ENCODE data around the gene REXO5.
"Not testable (repeated sequence)": the region's sequence is repeated elsewhere in the genome, so short reads cannot be mapped to it uniquely, and the experiment has no call there.

REXO5 gene, protein sequence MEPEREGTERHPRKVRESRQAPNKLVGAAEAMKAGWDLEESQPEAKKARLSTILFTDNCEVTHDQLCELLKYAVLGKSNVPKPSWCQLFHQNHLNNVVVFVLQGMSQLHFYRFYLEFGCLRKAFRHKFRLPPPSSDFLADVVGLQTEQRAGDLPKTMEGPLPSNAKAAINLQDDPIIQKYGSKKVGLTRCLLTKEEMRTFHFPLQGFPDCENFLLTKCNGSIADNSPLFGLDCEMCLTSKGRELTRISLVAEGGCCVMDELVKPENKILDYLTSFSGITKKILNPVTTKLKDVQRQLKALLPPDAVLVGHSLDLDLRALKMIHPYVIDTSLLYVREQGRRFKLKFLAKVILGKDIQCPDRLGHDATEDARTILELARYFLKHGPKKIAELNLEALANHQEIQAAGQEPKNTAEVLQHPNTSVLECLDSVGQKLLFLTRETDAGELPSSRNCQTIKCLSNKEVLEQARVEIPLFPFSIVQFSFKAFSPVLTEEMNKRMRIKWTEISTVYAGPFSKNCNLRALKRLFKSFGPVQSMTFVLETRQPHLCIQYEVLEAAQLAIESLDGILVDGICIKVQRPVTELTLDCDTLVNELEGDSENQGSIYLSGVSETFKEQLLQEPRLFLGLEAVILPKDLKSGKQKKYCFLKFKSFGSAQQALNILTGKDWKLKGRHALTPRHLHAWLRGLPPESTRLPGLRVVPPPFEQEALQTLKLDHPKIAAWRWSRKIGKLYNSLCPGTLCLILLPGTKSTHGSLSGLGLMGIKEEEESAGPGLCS

DNA sequence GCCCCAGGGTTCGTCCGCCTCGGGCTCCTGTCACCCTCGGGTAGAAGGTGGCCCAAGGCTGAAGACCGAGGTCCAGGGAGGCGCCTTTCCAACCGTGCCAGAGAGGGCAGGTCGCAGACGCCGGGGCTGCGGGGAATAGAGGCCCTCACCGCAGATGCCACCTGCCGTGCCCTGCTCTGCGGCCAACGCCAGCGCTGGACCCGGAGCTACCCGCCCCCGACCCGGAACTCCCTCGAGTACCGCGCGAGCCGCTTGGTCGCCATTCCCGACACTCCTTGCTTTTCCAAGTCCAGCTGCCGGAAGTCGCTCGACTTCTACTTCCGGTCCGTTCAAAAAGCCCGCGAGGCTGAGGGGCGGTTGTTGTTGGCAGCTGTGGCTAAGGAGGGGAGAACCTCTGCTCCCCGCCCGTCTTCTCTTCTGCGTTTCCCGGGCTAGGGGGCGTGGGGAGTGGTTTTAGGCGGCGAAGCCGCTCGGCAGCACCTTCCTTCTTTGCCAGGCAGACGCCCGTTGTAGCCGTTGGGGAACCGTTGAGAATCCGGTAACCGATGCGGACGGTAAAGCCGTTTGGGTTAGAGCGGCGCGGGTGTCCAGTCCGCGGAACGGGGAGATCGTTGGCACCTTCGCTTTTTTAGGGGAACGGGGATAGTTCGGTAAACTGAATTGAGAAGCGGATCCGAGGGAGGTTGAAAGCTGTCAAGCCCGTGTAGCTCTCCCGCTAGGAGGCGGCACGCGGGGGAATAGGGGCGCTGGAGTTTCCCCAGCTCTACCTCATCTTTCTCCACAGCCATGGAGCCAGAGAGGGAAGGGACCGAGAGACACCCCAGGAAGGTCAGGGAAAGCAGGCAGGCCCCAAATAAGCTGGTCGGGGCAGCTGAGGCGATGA is at the start of gene REXO5, which contains the start of gene ERI2:
REXO5 (plus strand) TSS at position 360 of the 883 bp plus-strand sequence; CDS start at position 787, 427 bp downstream.
ERI2 (minus strand) TSS at position 305 of the 883 bp plus-strand sequence; CDS start at position 263, 42 bp downstream.
- peak; percentile 96 for DNase-seq

- no peak for DNase-seq
Observed at GRCh38 chr16:20760346-20760745, 46.0 kb upstream of the REXO5 start.

DNA sequence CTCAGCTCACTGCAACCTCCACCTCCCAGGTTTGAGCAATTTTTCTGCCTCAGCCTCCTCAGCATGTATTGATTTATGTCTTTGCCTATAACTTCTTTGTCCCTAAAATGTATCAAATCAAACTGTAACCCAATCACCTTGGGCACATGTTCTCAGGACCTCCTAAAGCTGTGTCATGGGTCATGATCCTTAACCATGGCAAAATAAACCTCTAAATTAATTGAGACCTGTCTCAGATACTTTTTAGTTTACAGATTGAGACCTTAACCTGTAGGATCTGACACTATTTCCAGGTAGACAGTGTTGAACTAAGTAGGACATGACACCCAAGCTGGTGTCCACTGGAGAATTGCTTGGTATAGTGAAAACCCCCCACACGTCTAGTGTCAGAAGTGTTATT is 45.2 kb upstream of the REXO5 start:
- no peak for DNase-seq

DNA sequence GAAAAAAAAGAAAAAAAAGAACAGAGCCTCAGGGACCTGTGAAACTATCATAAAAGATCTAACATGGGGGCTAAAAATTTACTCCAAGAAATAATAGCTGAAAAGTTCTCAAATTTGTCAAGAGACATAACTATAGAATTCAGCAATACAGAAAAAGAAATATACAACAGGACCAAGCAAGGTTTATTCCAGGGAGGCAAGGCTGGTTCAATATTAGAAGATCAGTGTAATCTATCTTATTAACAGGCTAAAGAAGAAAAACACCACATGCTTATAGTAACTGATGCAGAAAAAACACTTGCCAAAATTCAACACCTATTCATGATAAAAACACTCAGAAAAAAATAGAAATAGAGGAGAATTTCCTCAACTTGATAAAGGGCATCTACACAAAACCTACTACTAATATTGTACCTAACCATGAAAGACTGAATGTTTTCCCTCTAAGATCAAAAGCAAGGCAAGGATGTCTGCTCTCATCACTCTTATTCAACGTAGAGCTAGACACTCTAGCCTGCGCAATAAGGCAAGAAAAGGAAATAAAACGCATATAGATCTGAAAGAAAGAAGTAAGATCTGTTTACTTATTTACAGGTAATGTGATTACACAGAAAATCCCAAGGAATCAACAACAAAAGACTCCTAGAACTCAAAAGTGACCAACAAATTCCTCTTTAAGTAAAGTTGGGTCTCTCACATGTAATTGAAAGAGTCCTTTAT is 43.8 kb upstream of the REXO5 start:
- no peak for DNase-seq

DNA sequence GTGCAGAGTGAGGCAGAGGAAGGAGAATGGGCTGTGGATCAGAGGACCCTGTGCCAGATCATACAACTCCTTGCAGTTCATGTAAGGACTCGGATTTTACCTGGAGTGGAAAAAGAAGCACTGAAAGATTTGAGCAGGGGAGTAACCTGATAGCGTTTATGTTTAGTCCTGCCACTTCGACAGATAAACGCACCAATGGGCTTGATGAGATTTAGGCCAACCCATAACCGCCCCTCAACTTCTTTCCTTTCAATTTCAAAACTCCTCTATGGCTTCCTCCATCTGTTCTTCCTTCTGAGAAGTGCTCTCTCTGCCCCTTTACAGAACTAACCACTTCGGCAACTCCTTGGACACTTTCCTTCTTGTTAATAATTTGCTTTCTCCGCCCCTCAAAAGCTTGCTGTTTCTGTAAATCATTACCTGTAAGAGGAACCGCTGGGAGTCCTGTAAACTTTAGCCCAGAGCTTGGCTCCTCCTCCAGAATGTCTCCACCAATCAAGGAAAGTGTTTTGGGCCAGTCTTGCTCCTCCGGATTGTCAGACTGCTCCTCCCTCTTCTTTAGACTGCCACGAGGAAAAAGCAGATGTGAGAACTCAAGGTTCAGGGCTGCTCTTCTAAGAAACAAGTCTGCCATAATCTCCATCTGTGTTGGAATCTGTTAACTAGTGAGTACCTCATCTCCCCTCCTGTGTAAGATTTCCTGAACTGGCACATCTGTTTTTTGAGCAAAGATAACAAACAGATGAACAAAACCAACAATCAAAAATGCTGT is 42.7 kb upstream of the REXO5 start, which contains the start of gene ACSM3:
ACSM3 (plus strand) TSS at position 554 of the 772 bp plus-strand sequence. CDS start 6,021 bp downstream, outside the sequence.
- peak; percentile 78 for DNase-seq

DNA sequence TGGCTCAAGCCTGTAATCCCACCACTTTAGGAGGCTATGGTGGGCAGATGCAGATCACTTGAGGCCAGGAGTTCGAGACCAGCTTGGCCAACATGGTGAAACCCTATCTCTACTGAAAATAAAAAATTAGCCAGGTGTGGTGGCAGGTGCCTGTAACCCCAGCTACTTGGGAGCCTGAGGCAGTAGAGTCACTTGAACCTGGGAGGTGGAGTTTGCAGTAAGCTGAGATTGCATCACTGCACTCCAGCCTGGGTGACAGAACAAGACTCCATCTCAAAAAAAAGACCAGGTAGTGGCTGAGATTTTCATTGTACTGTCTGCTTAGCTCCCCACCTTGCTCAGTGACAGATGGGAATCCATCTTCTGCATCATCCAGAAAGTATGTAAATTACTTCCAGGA is 41.9 kb upstream of the REXO5 start:
- DNase-seq, result not testable (repeated sequence)

- no peak for DNase-seq
Observed at GRCh38 chr16:20765732-20766131, 40.6 kb upstream of the REXO5 start.

GRCh38 chr16:20766294-20766693 is 40.0 kb upstream of the REXO5 start:
- DNase-seq, result no peak

GRCh38 chr16:20767577-20767976 is 38.8 kb upstream of the REXO5 start:
- DNase-seq, result no peak

DNA sequence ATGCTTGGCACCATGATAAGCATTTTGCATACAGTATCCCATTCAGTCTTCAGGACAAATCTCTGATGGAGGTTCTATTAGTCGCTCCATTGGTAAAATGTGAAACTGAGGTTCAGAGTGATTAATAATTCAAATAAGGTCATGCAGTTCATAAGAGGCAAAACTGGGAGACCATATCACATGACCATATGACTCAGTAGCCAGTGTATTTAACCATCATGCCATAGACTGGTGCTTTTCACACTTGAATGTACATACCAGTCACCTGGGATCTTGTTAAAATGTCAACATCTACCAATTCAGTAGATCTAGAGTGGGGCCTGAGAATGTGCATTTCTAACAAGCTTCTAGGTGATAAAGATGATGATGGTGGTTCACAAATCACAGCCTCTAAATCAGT is 38.2 kb upstream of the REXO5 start:
- no peak for DNase-seq

DNA sequence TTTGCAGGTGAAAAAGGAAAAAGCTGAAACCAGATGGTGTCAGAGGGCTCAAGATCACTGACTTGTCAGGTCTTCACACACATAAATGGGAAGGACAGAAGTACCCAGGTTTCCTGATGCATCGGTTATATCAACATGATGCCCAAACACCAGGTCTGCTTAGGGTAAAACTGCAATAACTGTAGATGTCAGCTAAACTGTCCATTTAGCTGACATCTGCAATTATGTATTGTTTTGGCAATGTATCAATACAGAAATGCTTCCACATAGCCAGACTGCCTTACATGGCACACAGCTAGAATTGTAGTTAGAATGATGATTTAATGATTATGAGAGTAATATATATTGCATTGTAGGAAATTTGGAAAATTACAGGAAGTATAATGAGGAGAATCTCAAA is 37.5 kb upstream of the REXO5 start:
- DNase-seq, result no peak

GRCh38 chr16:20773679-20774078 is 32.6 kb upstream of the REXO5 start:
- no peak for DNase-seq

DNA sequence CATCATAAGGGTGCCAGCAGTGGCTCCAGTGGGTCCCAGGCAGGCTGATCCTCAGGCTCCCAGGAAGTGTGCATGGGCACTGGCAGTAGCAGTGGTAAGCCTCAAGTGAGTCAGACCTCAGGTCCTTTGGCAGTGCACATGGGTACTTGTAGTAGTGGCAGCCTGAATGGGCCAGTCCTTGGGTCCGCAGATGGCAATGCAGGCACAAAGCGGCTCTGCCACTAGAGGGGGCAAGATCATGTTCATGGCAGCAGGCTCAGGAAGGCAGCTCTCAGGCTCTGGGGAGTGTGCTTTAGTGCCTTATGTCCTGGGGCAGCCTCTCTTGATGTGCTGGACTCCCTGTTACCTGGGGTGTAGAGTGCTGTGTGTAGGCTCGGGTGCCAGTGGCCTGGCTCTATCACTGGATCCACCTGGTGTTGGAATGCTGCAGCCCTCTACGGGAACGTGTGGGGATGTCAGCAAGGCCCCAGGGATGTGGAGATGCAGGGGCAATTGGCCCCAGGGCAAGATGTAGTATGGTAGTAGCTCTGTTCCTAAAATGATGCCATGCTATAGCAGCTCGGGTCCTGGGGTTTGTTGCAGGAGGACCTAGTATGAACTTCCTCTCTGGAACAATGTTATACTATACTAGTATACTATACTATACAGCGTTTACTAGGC is 31.5 kb upstream of the REXO5 start:
- peak; percentile 76 for DNase-seq

DNA sequence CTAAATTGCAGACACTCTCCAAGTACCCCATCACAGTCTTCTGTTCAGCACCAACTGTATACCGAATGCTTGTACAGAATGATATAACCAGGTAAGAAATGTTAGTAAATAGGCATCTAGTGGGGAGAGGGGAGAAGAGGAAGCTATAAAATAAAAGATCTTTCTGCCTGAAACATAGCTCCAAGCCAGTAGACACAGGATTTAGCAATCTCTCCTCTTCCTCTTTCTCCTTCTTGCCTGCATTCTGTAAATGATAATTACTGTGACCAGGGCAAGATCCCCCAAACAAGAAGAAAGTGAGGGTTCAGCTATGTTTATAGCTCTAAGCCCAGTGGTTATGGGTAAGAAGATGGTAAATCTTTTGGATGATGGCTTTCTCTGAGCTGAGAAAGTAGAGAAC is 24.6 kb upstream of the REXO5 start:
- no peak for DNase-seq

GRCh38 chr16:20782470-20782869 is 23.9 kb upstream of the REXO5 start:
- DNase-seq, result no peak

DNA sequence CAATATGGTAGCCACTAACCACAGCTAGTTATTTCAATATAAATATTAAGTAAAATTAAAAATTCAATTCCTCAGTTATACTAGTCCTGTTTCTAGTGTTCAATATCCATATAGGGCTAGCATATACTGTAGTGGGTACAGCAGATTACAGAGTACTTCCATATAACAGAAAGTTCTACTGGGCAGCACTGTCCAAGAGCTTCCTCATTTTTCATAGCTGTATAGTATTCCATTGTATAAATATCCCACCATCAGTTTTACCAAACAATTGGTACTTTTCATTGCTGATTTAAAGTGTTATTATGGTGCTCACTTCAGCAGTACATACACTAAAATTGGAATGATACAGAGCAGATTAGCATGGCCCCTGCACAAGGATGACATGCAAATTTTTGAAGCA is 22.1 kb upstream of the REXO5 start:
- no peak for DNase-seq

DNA sequence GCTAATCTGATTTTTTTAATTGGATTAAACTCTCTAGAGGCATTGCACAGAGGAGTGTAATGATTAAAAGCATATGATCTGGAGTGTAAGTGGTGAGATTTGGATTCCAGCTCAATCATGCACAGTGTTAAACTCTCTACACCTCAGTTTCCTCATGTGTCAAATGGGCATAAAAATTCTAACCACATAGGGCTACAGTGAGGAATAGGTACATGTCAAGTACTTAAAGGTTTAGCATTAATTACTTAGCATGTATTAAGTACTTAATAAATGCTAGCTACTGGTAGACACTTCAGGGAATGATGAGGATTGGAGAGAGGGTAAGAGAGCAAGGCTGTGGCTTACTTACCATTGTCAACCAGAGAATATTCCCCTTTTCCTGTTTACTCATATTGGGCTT is 17.2 kb upstream of the REXO5 start:
- DNase-seq, result no peak

- peak; percentile 5 for DNase-seq
Observed at GRCh38 chr16:20791923-20792612, 14.3 kb upstream of the REXO5 start.

DNA sequence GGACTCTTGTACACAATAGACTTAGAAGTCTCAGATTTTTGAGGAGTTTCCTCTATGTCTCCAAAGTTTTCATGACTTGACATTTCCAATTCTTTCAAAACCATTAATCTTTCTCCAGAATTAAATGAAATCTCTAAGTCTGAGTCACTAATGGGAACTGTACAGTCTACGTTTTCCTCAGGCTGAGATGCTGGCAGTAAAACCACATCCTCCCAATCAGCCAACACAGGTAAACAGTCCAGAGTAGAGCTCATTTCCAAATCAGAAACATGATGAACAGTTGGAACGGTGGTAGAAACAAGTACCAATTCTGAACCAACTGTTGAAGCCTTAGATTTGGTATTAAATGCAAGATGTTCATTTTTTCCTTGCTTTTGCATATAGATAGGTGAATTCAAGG is 8.0 kb upstream of the REXO5 start:
- DNase-seq, result no peak

DNA sequence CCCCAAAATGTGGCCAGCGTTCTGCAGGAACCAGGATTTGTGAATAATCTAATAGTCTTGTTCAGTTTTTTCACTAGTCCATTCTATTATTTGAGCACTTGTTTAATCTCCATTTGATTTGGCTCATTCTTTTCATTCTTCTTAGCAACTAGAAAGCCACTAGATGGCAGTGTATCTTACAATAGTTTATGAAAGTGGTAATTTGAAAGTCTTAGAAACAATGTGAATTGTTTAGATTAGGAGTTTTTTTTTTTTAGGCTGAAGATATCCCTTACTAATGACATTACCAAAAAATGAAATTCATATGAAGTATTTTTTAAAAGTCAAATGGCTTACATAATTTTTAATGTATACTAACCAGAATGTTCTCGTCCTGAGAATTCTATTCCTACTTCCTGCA is 6.7 kb upstream of the REXO5 start:
- DNase-seq, result no peak
